Right lobe of liver (tissue), 4 donors: ENCODE results near the gene LMBR1L.
"Not testable (repeated sequence)": the region's sequence is repeated elsewhere in the genome, so short reads cannot be mapped to it uniquely, and the experiment has no call there.

Experiments
- POLR2A ChIP-seq: fragments of 450-650 bp; IDR thresholded peaks from one replicate; pipeline ENCODE4 v1.6.1; 2017; ENCODE audit warnings: antibody characterized with exemption, mild to moderate bottlenecking
- TF ChIP-seq, protein P1 (sequence below), 4 donors: fragments of 200-600 bp in 3 of 4; fragments of 450-650 bp in 1 of 4; IDR thresholded peaks; one replicate each; pipeline versions ENCODE4 v1.5.1 to v1.8.0; 2016 to 2022; ENCODE audit warnings: antibody characterized with exemption in 4 of 4, mild to moderate bottlenecking in 2 of 4
- donor health status: DM: no; HTN: no; CAD: no.
- donor health status: DM: no; HTN: no; CAD: no.
- donor health status: DM: no; HTN: yes; CAD: no.

DNA sequence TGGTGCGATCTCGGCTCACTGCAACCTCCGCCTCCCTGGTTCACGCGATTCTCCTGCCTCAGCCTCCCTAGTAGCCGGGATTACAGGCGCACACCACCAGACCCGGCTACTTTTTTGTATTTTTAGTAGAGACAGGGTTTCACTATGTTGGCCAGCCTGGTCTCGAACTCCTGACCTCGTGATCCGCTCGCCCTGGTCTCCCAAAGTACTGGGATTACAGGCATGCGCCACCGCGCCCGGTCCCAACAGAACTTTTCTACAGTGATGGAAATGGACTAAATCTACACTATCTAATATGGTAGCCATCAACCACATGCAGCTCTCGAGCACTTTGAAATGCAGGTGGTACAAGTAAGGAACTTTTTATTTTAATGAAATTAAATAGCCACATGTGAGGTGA lies 48.7 kb downstream of the LMBR1L start:
- TF ChIP-seq POLR2A = not testable (repeated sequence)
- TF ChIP-seq, protein P1, sequence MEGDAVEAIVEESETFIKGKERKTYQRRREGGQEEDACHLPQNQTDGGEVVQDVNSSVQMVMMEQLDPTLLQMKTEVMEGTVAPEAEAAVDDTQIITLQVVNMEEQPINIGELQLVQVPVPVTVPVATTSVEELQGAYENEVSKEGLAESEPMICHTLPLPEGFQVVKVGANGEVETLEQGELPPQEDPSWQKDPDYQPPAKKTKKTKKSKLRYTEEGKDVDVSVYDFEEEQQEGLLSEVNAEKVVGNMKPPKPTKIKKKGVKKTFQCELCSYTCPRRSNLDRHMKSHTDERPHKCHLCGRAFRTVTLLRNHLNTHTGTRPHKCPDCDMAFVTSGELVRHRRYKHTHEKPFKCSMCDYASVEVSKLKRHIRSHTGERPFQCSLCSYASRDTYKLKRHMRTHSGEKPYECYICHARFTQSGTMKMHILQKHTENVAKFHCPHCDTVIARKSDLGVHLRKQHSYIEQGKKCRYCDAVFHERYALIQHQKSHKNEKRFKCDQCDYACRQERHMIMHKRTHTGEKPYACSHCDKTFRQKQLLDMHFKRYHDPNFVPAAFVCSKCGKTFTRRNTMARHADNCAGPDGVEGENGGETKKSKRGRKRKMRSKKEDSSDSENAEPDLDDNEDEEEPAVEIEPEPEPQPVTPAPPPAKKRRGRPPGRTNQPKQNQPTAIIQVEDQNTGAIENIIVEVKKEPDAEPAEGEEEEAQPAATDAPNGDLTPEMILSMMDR (IDR thresholded peaks at IDR 0.05) = not testable (repeated sequence)
